Endothelial cell of umbilical vein (primary cell): ENCODE data around the gene RAD9B. TPM values are rescaled to one million over a fixed set of nuclear protein-coding genes. Genes with fewer than 3 reads are reported as not detected.

Source experiments
- BruUV-seq: library from RNA; stranded (reverse); fragments of 400-500 nt; replicated peaks from 2 replicates; lab custom pipeline; 2021; lab: Mats Ljungman, UMichigan
- CTCF ChIA-PET: fragments of 300-600, 350-600 bp; sonication (Branson Sonifier 250); formaldehyde crosslinking; loops from one replicate; lab custom pipeline; 2021; ENCODE audit warnings: antibody characterized with exemption, inconsistent platforms; lab: Charles Lee
- POLR2A ChIA-PET: fragments of 300-600, 350-600 bp; sonication (Branson Sonifier 250); formaldehyde crosslinking; loops from one replicate; lab custom pipeline; 2021; ENCODE audit warnings: antibody characterized with exemption, inconsistent platforms; lab: Charles Lee
- DNase-seq: peaks from one replicate; pipeline ENCODE4 v3.0.0-alpha.2; 2011; ENCODE audit warnings: low read depth, low spot score
- FAIRE-seq: peaks from 2 replicates; lab custom pipeline; 2011; peaks lifted over from hg19 to GRCh38; lab: Jason Lieb, UNC
- H2AFZ ChIP-seq: 2 replicates; pipeline ENCODE4 v1.6.0; 2012; ENCODE audit warnings: low read depth, low read length, control low read depth, inconsistent platforms
- H3K27ac ChIP-seq: 2 replicates; pipeline ENCODE4 v1.5.1; 2011; ENCODE audit warnings: low read depth, mild to moderate bottlenecking, control low read depth, low read length, moderate library complexity; ENCODE audit not compliant: insufficient read depth
- H3K27me3 ChIP-seq, 2 experiments: 2 replicates each; pipeline versions ENCODE4 v1.6.0 to v1.6.1; 2011; ENCODE audit warnings: low read length in 2 of 2, mixed read lengths in 1 of 2; ENCODE audit not compliant: control insufficient read depth in 2 of 2, insufficient read depth in 2 of 2
- H3K36me3 ChIP-seq, 2 experiments: 2 replicates in 1 of 2; 3 replicates in 1 of 2; pipeline ENCODE4 v1.5.1; 2011; ENCODE audit warnings: low read length in 2 of 2, mild to moderate bottlenecking in 1 of 2, moderate library complexity in 1 of 2; ENCODE audit not compliant: control insufficient read depth in 2 of 2, insufficient read depth in 2 of 2; ENCODE audit errors: extremely low read depth in 1 of 2
- H3K4me1 ChIP-seq: 3 replicates; pipeline ENCODE4 v1.5.1; 2011; ENCODE audit warnings: mild to moderate bottlenecking, low read length; ENCODE audit not compliant: control insufficient read depth, insufficient read depth; ENCODE audit errors: extremely low read depth
- H3K4me2 ChIP-seq: 2 replicates; pipeline ENCODE4 v1.6.1; 2011; ENCODE audit warnings: low read length, control low read depth, mixed read lengths; ENCODE audit not compliant: insufficient read depth
- H3K4me3 ChIP-seq, 3 experiments: fragments of 200-600 bp in 1 of 3; sonication (generic), shearing (Covaris generic) in 1 of 3; replicated peaks in 1 of 3; 2 replicates each; pipeline ENCODE4 v1.5.1; 2011 to 2016; ENCODE audit warnings: control low read depth in 3 of 3, low read length in 3 of 3, mild to moderate bottlenecking in 2 of 3, inconsistent platforms in 1 of 3, low read depth in 1 of 3, moderate library complexity in 1 of 3; ENCODE audit not compliant: insufficient read depth in 1 of 3
- H3K79me2 ChIP-seq: 2 replicates; pipeline ENCODE4 v1.6.0; 2012; ENCODE audit warnings: low read length, inconsistent platforms; ENCODE audit not compliant: control insufficient read depth, insufficient read depth
- H3K9ac ChIP-seq: replicated peaks from 2 replicates; pipeline ENCODE3; 2011; ENCODE audit warnings: low read length, control low read depth; ENCODE audit not compliant: insufficient read depth; ENCODE audit errors: extremely low read depth
- H3K9me1 ChIP-seq: replicated peaks from 3 replicates; pipeline ENCODE4 v1.6.0; 2011; ENCODE audit warnings: mild to moderate bottlenecking, low read length; ENCODE audit not compliant: control insufficient read depth, insufficient read depth; ENCODE audit errors: extremely low read depth
- H3K9me3 ChIP-seq: replicated peaks from 2 replicates; pipeline ENCODE4 v1.5.1; 2012; ENCODE audit warnings: low read length, inconsistent platforms; ENCODE audit not compliant: control insufficient read depth, insufficient read depth
- H4K20me1 ChIP-seq: replicated peaks from 2 replicates; pipeline ENCODE3; 2011; ENCODE audit warnings: mild to moderate bottlenecking, low read length; ENCODE audit not compliant: control insufficient read depth, insufficient read depth; ENCODE audit errors: extremely low read depth
- CTCF ChIP-seq, 2 donors: IDR thresholded peaks; 1 replicate in 1 of 2; 2 replicates in 1 of 2; pipeline ENCODE4 v1.5.1; 2011; ENCODE audit warnings: low read length in 2 of 2, mild to moderate bottlenecking in 2 of 2, moderate library complexity in 2 of 2, control low read depth in 1 of 2, inconsistent platforms in 1 of 2, low read depth in 1 of 2; ENCODE audit not compliant: insufficient read depth in 1 of 2; ENCODE audit errors: extremely low read depth in 1 of 2
- FOS ChIP-seq: IDR thresholded peaks from 2 replicates; pipeline ENCODE4 v1.6.1; 2011; ENCODE audit warnings: mild to moderate bottlenecking, low read length, moderate library complexity, borderline replicate concordance; ENCODE audit not compliant: insufficient read depth
- JUN ChIP-seq: IDR thresholded peaks from 2 replicates; pipeline ENCODE4 v1.6.1; 2011; ENCODE audit warnings: borderline replicate concordance, low read depth; ENCODE audit not compliant: insufficient read length, insufficient read depth
- MAX ChIP-seq: IDR thresholded peaks from 2 replicates; pipeline ENCODE4 v1.6.1; 2011; ENCODE audit not compliant: insufficient read depth, insufficient read length
- MYC ChIP-seq: IDR thresholded peaks from one replicate; pipeline ENCODE4 v1.6.1; 2011; ENCODE audit warnings: mild to moderate bottlenecking, low read depth, low read length
- POLR2A ChIP-seq: IDR thresholded peaks from 2 replicates; pipeline ENCODE4 v1.6.1; 2012; ENCODE audit warnings: low read depth, mild to moderate bottlenecking, control low read depth, low read length
- POLR2AphosphoS5 ChIP-seq: IDR thresholded peaks from 2 replicates; pipeline ENCODE4 v1.6.1; 2012; ENCODE audit warnings: low read depth, mild to moderate bottlenecking, control low read depth, low read length, moderate library complexity; ENCODE audit not compliant: insufficient read depth
- dilution Hi-C: fragments of 300-500 bp; cut with MboI; formaldehyde crosslinking; loops from one replicate; pipeline ENCODE4 v1.15.0; 2019; ENCODE audit warnings: low sequenced_read_pairs; ENCODE audit not compliant: extremely low pct_ligation_motif_present
- intact Hi-C: fragments of 100-400 bp; cut with micrococcal nuclease; formaldehyde crosslinking; loops from one replicate; pipeline ENCODE4 v1.10.0; 2022
- polyA plus RNA-seq, 4 experiments: library from polyadenylated mRNA; depleted of rRNA in 3 of 4; stranded (reverse) in 3 of 4; unstranded in 1 of 4; fragments of >200 nt; gene quantifications; 2 replicates each; pipeline versions ENCODE4 v1.2.1 to v1.2.3, GENCODE V29; 2011 to 2012; ENCODE audit warnings: missing spikeins in 1 of 4
- total RNA-seq: library from RNA; stranded (reverse); gene quantifications from 2 replicates; pipeline ENCODE4 v1.2.3, GENCODE V29; 2021

Gene RAD9B
- total and polyA plus RNA-seq, 2 donors (not counting 3 experiments of a cell fraction or from before 2014, with no cell fraction given): 0.11 to 0.15 TPM

- Histone ChIP-seq H3K36me3 (peaks cover 0 to 3% of the 10 kb centered on the region in 2 experiments), H3K9me3 (no peaks in the 10 kb centered on the region), H3K9ac (no peak overlapping the region), H3K79me2 (peaks cover 46% of the 10 kb centered on the region), H3K27ac (no peak overlapping the region), H4K20me1 (no peaks in the 10 kb centered on the region), H2AFZ (no peak overlapping the region), H3K9me1 (no peaks in the 10 kb centered on the region), H3K27me3 (no peaks in the 10 kb centered on the region), H3K4me2 (no peak overlapping the region), H3K4me3 (no peak overlapping the region), H3K4me1 (peaks cover 35% of the 10 kb centered on the region)
- intact Hi-C loops: loop anchor here (5.0 kb wide), 1 partner anchor 194 kb away; the partner anchor contains the start of gene PPP1CC
- dilution Hi-C loops: no loop called here
- TF ChIP-seq JUN (no peak), MAX (no peak), CTCF (IDR thresholded peaks at IDR 0.05; ENCODE audit: extremely low read depth in 1 of 2, insufficient read depth in 1 of 2, low read depth in 1 of 2, low read length in 2 of 2) (no peak), FOS (no peak), MYC (no peak), POLR2A (no peak), POLR2AphosphoS5 (no peak)
- CTCF ChIA-PET: interaction anchor here (1.7 to 7.0 kb wide), 2 partner anchors 52 to 339 kb away, joined by 3 to 88 read pairs; no protein-coding TSS in a partner anchor
- DNase-seq (no peak), FAIRE-seq (no peak)
- no TSS peak for BruUV-seq
- POLR2A ChIA-PET: no interaction called here
These were observed 46.5 kb downstream of the RAD9B start for GRCh38 chr12:110548678-110549077.
